GM13977 (cell line): ENCODE data around the gene IL32.
A peak's percentile ranks its signal among the peaks of the same experiment; 100 is the strongest.

Experiments
- DNase-seq: peaks from one replicate; pipeline ENCODE4 v3.0.0; 2012; ENCODE audit warnings: low spot score
- CTCF ChIP-seq: IDR thresholded peaks from 2 replicates; pipeline ENCODE4 v1.5.1; 2012; ENCODE audit warnings: mild to moderate bottlenecking, control low read depth; ENCODE audit not compliant: insufficient read depth; ENCODE audit errors: extremely low read depth, missing control alignments
- in situ Hi-C: fragments of 300-500 bp; cut with MboI; formaldehyde crosslinking; loops from one replicate; pipeline ENCODE4 v1.12.0; 2022; ENCODE audit warnings: low sequenced_read_pairs, low pct_unique_long_range_greater_than_20kb, mixed read lengths, inconsistent platforms; ENCODE audit not compliant: unreplicated experiment

The IL32 gene

GRCh38 chr16:3088925-3089716, 23.7 kb downstream of the IL32 start:
- peak; percentile 9 for DNase-seq
- in situ Hi-C loops: no loop called here
- TF ChIP-seq CTCF: no peak

- in situ Hi-C loops: no loop called here
- DNase-seq: peak; percentile 16
- no peak for TF ChIP-seq CTCF
These were observed 24.5 kb downstream of the IL32 start for GRCh38 chr16:3089717-3090592.

- DNase-seq: no peak
- in situ Hi-C loops: no loop called here
- TF ChIP-seq CTCF: no peak
These were observed 26.1 kb downstream of the IL32 start for GRCh38 chr16:3091551-3091950.

- TF ChIP-seq CTCF: no peak
- in situ Hi-C loops: no loop called here
- DNase-seq: peak; percentile 9
These were observed 27.1 kb downstream of the IL32 start for GRCh38 chr16:3092501-3092941.

GRCh38 chr16:3094289-3095027, 29.0 kb downstream of the IL32 start:
- in situ Hi-C loops: no loop called here
- peak; percentile 66 for TF ChIP-seq CTCF
- peak; percentile 78 for DNase-seq

- DNase-seq: peak; percentile 93
- in situ Hi-C loops: no loop called here
- TF ChIP-seq CTCF: peak; percentile 46
These were observed 30.4 kb downstream of the IL32 start for GRCh38 chr16:3095869-3096268.
